8988T (cell line): ENCODE results near the gene CFAP43.

Source experiments
- DNase-seq: peaks from one replicate; pipeline ENCODE4 v3.0.0; 2011

Gene CFAP43, protein sequence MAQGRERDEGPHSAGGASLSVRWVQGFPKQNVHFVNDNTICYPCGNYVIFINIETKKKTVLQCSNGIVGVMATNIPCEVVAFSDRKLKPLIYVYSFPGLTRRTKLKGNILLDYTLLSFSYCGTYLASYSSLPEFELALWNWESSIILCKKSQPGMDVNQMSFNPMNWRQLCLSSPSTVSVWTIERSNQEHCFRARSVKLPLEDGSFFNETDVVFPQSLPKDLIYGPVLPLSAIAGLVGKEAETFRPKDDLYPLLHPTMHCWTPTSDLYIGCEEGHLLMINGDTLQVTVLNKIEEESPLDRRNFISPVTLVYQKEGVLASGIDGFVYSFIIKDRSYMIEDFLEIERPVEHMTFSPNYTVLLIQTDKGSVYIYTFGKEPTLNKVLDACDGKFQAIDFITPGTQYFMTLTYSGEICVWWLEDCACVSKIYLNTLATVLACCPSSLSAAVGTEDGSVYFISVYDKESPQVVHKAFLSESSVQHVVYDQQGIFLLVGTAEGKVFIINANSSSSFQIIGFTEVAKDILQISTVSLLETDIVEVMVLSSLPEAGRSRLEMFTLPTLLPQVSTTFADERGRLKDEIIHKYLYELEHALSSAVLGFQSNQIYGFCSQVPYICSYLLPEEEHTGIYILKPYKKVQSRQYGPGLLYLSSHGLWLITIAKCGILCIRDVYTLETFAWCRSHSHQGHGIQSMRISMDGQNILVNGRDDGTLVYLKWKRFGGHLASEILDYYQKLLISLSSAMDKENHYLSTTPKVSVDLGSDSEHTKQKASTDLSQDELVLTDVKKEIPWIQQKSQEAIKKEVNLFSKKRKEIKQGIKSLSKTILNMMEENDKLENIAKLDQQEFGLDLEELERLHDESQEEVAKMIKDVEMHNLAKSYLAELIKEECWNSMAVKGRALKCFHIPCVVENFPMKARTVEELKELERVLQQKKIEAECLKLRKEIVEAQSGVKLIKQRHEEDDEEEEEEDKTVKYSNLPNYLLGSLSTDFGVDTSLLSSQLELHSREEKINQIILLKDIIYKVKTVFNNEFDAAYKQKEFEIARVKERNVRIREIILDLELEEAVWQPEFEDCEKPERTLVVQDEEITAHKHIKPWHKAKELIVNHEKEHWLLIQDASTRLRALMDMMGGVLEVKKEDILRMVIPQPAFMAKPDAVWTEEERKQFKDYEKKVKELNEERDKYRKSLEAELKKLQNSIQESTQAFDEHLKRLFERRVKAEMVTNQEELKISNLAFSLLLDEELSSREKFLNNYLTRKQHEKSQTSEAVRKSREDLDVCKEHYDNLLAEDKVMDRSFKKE (N-terminal part only)

DNA sequence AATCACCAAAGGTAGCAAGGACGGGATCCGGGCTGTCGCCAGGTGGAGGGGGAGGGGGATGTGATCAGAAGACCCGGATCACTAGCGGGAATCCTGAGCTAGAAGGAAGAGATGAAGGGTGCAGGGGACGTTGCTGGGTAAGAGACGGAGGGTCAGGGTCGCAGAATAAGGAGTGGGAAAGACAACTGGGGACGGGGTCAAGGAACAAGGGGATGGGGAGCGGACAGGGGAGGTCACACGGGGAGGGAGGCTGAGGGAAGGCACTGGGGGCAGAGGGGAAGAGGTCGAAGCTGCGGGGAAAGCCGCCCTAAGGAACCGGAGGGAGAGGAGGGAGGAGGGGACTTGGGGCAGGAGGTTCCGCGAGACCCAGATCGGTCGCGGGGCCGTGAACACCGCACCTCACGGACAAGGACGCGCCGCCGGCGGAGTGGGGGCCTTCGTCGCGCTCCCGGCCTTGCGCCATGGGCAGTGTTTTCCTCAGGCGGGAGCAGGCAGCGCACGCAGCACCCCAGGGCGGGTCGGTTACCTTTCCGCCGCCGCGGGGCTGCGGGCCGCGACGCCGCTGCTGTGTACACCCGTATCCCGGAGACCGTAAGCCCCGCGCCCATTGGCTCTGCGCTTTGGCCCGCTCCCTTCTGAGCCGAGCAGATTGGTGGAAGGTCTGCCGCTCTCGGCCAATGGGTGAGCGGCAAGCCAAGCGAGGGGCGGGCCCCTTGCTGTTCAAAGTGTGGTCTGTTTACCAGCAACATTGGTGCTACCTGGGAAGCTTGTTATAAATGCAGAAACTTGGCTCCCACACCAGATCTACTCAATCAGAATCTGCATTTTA, at the start of gene CFAP43:
Gene CFAP43 (minus strand): TSS at position 581 of the 829 bp plus-strand sequence. CDS start 118 bp downstream, at position 463.
- DNase-seq = peak; percentile 89

DNA sequence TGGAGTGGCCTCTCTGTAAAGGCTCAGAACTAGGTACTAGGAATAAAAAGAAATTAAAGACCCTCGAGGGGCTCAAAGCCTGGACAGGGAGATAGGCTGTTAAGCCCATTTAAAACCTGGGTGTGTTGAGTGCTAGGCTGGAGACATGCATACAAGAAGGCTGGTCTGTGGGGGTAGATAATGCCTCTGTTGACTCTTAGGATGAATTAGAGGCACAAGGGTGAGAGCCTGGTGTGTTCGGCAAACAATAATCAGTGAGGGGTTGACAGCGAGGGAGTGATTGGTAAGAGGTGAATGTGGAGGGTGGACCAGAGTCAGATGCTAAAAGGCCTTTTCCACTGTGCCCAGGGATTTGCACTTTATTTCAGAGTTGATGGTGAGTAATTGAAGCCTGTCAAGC, 49.5 kb upstream of the CFAP43 start:
- no peak for DNase-seq

DNA sequence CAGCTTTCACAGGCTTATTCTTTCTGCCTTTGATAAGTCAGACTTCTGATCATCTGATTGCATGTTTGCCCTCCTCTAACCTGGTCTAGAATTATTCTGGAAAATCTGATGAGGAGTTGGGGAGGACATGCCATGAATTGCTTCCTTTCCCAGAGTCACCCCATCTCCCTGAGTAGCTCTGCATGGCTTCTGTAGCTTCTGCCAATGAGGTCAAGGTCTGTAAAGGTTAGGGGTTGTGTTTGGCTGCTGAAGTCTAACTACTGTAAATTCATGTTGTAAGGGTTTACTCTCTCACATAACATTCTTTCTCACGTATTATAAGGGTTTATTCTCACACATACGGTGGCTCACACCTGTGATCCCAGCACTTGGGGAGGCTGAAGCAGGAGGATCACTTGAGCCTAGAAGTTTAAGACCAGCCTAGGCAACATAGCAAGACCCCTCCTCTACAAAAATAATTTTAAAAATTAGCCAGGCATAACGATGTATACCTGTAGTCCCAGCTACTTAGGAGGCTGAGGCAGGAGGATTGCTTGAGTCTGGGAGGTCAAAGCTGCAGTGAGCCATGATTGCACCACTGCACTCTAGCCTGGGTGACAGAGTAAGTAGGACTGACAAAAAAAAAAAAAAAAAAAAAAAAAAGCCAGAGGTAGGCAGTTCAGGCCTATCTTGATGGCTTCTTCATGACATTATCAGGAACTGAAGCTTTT, 47.5 kb upstream of the CFAP43 start:
- no peak for DNase-seq

DNA sequence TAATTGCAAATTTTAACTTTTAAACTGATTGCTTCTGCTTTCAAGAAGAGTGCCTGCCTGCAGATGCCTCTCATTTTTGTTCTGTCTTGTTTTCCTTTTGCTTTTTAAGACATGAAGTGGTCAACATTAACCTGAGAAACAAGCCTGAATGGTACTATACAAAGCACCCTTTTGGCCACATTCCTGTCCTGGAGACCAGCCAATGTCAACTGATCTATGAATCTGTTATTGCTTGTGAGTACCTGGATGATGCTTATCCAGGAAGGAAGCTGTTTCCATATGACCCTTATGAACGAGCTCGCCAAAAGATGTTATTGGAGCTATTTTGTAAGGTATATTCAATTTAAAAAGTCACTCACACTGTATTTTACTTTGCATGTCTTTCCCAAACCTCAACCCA, 45.6 kb upstream of the CFAP43 start:
- DNase-seq = no peak

DNA sequence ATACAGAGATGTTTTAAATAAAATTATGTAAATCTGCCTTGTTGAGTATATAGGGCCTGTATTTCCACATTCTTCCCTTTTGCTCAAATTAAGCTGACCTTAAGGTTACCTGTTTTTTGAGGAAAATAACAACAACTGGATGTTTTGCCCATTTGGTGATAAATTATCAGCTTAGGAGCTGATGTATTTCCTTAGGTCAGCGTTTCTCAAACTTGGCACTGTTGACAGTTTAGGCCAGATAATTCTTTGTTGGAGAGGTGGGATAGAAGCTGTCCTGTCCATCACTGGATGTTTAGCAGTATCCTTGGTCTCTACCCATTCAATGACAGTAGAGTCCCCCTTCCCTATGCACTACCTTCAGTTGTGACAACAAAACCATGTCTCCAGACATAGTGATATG, 44.0 kb upstream of the CFAP43 start:
- no peak for DNase-seq

DNA sequence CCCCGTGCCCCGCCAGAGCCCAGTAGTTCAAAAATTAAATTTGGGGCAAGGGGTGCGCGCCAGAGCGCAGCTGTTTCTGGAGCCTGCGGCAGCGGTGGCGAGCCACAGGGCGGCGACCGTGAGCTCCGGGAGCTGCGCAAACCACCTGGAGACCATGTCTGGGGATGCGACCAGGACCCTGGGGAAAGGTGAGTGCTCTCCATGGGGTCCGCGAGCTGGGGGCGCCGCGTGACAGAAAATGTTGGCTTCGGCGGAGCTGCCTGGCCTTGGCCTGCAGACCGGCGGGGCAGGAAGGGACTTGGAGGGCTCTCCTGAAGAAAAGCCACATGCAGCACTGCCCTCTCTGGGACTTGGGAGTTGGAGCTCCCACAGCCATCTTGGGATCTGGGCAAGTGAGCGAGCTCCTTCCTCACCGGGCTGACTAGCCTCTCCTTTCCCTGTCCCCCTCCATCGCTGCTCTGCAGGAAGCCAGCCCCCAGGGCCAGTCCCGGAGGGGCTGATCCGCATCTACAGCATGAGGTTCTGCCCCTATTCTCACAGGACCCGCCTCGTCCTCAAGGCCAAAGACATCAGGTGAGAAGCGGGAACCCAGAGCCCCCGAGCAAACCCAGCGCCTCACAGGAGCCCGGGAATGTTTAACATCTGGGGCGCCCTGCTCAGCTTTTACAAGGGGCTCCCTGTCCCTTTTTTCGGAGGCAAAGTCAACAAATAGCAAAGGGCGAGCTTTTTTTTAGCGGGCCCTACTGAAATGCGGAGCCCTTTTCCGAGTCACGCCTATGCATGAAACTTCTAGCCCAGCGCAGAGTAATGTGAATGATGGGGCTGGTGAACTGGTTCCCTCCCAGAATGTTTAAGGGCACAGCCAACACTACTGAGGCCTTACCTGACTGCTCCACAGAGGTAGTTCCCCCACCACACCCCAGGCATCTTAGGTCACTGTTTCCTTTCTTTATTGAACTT, 42.9 kb upstream of the CFAP43 start:
- DNase-seq = peak; percentile 74

DNA sequence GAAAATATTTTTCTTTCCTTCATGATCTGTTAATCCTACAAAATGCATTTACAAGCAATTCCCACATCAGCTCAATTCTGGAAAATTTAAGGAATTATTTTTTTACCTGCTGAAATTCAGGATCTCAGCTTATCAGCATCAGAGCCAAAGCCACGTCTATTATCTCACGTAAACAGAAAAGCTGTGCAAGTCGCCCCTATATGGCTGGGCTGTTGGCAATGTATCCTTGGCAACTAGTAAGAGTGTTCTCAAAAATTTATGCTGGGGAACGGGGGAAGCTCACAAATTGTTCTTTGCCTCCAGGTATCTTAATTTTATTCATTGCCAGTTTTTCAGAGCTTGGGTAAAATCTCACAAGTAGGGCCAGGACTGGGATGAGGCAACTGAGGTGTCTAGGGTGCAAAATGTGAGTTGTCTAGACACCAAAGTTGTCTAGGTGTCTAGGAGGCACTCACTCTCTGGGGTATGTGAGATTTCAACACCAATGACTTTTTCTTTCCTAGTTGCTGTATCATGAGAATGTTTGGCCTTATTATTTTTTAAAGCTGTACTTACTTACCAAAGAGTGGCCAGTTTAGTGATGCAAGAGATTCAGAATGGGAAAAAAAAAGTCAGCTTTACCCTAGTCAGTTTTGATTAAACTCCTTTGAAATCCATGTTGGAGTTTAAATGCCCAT, 41.9 kb upstream of the CFAP43 start:
- DNase-seq = no peak

DNA sequence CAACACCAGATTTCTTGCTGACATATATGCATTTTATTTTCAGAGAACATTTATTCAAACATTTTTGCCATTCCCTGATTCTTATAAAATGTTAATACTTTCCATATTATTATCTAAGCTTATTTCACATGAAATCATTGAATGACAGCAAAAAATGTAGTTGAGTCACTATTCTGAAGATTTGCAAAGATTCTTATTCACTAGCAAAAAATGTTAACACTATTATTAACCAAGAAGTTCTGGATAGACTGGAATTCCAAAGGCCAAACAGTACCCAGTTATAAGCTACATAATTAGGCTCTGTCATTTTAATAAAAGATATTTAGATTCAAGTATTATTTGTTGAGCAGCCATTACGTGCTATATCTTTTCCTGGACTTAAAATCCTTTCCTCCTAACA, 41.1 kb upstream of the CFAP43 start:
- DNase-seq = no peak

DNA sequence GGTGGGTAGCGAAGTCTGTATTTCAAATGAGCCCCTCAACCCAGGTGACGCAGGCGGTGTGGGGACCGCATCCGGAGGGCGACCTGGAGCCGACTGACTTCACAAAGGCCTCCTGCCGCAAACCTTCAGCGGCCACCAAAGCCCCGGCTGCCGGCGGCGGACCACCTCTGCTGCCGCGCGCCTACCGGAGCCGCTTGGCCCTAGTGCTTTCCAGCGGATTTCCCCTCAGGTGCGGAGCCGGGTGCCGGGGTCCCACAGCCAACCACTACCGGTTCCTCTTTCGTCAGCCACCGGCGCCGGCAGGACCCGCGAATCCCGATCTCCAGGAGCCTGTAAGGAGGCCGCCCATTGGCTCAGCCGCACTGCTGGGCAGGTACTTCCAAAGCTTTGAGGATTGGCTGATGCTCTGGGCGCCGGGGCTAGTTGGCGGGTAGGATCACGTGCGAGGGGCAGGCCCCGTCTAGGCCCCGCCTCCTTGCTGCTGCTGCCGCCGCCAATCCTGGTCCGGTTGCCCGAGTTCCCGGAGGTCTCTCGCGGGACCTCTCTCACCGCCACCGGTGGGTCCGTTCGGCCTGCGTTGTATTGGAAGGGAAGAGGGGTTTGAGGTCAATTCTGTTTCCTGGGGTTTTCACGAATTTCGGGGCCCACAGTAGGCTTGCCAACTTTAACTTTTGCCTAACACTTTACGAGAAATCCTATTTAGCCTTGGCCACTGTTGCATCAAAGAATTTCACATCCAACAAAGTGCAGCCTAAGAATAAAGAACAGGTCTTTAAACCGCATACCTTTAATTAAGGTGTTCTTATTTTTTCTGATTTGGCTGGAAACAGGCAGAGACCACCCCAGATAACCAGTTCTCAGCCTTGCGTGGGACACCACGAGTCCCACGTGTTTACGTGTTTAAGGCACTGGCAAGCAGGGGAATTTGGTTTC, 36.8 kb upstream of the CFAP43 start, which contains the start of gene GSTO2:
Gene GSTO2 (plus strand): TSS at position 472 of the 933 bp plus-strand sequence. CDS start 5,732 bp downstream, outside the sequence.
- peak; percentile 94 for DNase-seq

DNA sequence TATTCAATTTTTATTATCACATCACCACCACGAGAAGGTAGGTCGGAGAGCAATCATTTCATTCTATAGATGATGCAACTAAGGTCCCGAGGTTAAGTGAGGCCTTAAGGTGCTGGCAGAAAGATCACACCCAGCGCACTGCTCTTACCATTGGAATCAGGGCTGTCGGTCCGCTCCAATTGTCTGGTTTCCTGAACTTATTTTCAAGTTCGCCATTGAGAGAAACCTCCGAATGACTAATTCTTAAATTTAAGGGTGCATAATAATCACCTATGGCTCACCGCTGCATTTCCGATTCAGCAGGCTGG, 36.2 kb upstream of the CFAP43 start:
- DNase-seq = no peak

DNA sequence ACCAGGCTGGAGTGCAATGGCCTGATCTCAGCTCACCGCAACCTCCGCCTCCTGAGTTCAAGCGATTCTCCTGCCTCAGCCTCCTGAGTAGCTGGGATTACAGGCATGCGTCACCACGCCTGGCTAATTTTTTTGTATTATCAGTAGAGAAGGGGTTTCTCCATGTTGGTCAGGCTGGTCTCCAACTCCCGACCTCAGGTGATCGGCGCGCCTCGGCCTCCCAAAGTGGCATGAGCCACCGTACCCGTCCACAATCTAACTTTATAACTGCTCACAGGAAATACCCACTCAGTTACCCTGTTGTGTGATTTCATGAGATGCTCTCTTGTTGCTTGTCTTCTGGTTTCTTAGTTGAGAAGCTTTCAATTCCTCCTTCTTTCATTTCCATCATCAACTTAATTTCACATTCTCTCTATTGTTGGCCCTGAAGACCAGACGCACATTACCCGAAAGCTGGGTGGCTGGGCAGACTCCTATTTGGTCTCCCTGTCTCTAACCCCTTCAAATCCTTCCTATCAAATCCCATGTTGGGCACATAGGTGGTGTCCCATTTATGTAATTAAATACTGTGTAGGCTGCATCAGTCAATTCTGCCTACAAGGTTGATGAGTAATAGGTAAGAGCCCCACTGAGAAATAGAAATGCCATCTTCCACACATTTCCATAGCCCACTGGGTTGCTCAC, 35.7 kb upstream of the CFAP43 start:
- DNase-seq = no peak

DNA sequence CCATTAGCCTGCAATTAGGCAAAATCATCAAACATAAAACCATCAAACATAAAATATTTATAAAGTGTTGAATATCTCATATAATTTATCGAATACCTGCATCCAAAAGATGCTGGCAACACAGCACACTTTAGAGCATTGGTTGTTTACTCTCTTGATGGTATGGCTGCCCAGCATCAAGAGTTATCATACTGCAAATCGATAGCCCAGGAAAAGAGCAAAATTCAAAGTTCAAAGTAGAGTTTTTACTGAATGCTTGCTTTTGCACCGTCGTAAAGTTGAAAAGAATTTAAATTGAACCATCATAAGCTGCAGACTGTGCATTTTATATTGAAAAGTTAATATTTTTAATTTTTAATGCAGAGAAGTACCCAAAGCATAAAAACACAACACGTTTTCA, 32.6 kb upstream of the CFAP43 start:
- DNase-seq = no peak

DNA sequence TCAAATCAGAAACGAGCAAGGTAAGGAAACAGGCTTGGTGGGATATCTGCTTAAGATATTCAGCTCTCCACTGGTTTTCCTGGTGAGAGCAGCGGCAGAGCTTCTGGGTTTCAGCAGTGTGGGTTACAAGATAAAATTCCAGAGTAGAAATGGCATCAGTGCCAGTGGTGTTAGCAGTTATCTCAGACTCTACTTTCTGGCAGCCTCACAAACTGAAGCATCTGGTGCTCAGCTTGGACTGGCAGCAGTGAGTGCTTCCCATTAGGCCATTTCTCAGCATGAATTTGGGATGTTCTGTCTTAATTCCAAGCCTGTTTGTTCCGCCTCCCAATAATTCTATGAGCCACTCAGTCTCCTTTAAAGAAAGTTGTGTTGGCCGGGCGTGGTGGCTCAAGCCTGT, 29.9 kb upstream of the CFAP43 start:
- no peak for DNase-seq

DNA sequence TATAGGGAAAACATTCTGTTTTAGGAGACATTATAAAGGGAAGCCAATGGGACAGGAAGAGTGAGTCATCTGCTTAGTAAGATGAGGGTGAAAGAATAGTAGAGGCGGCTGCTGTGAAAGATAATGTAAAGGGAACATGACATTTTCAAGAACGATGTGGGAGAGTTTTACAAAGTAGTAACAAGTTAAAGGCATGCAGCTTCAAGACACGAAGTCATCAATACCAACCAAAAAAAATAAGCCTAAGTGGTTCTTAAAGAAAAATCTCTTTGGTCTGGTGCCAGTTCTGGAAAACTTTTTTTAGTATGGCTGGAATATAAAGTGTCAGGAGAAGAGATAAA, 28.6 kb upstream of the CFAP43 start:
- no peak for DNase-seq

DNA sequence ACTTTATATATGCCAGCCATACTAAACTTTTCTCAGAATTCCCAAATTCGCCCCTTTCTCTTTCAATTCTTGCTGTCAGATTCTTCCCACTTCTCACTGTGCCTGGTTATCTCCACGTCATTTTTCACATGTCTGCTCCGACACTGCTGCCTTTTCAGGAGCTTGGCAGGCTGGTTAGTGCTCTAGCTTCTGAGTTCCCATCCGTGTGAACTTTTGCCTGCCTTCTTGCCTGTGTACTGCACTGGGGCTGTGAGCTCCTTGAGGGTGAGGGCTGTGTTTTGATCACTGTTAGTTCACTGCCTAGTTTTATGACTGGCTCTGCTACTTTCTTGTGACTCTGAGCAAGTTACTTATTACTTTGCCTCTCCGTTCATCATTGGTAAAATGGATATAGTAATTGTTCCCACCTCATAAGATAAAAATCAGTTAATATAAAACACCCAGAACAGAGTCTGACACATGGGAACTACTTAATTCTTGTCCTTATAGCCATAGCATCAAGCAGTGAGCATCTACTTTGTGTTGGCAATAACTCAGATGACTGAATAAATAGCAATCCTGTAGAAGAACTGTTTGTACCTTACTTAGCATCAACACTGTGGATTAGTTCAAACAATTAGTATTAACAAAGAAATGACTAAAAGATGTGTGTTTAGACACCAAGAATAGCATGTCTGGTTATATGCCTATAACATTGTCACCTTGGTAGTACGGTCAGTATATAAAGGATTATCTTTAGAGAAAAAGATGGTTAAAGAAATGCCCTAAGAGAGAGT, 28.0 kb upstream of the CFAP43 start:
- DNase-seq = no peak

DNA sequence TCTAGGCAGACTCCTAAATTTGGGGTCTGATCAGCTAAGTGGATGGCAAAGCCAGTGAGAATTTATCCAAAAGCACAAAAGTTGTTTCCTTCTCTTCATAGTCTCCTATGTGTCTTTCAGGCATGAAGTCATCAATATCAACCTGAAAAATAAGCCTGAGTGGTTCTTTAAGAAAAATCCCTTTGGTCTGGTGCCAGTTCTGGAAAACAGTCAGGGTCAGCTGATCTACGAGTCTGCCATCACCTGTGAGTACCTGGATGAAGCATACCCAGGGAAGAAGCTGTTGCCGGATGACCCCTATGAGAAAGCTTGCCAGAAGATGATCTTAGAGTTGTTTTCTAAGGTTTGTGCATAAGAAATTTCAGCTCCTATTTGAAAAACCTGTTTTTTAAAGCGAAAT, 27.3 kb upstream of the CFAP43 start:
- no peak for DNase-seq

DNA sequence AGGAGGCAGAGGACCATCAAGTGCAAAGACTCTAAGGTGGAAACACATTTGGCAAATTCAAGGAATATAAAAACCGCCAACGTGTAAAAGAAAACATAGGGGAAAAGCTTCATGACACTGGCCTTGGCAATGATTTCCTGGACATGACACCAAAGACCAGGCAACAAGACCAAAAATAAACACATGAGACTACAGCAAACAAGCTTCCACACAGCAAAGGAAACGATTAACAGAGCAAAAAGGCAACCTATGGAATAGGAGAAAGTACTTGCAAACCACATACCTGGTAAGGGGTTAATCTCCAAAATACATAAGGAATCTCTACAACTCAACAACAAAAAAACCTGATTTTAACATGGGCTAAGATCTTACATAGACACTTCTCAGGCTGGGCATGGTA, 26.0 kb upstream of the CFAP43 start:
- no peak for DNase-seq
